Chondrocyte (in vitro differentiated cells): ENCODE measurements around the gene LITAFD. TPM values are rescaled to one million over a fixed set of nuclear protein-coding genes. Genes with fewer than 3 reads are reported as not detected.

ENCODE experiments used
- DNase-seq: peaks from one replicate; pipeline ENCODE4 v3.0.0; 2021; ENCODE audit warnings: mixed read lengths, low spot score
- H3K27ac Mint-ChIP-seq: one replicate; pipeline ENCODE4 v1.8.0; 2021; ENCODE audit warnings: mild to moderate bottlenecking, moderate library complexity, mixed read lengths; ENCODE audit not compliant: unreplicated experiment
- H3K27me3 Mint-ChIP-seq: 2 replicates; pipeline ENCODE4 v1.8.0; 2021; ENCODE audit warnings: low read depth, mixed read lengths
- H3K36me3 Mint-ChIP-seq: 2 replicates; pipeline ENCODE4 v1.8.0; 2021; ENCODE audit warnings: low read depth, mixed read lengths
- H3K4me1 Mint-ChIP-seq: 2 replicates; pipeline ENCODE4 v1.8.0; 2021; ENCODE audit warnings: low read depth, mild to moderate bottlenecking, mixed read lengths
- H3K4me3 Mint-ChIP-seq: one replicate; pipeline ENCODE4 v1.8.0; 2021; ENCODE audit warnings: mild to moderate bottlenecking, moderate library complexity, mixed read lengths; ENCODE audit not compliant: unreplicated experiment
- H3K9me3 Mint-ChIP-seq: 2 replicates; pipeline ENCODE4 v1.8.0; 2021; ENCODE audit warnings: low read depth, mixed read lengths
- CTCF ChIP-seq: fragments of 200-600 bp; sonication (generic); IDR thresholded peaks from 2 replicates; pipeline ENCODE4 v1.5.0; 2021; ENCODE audit warnings: antibody characterized with exemption, mild to moderate bottlenecking, moderate library complexity
- total RNA-seq: library from RNA; stranded (reverse); gene quantifications from 3 replicates; pipeline ENCODE4 v1.2.1, GENCODE V29; 2021

The LITAFD gene
- total RNA-seq, 1 donor from 2014 or later, result not detected

- H3K27ac Mint-ChIP-seq, result no peak overlapping the region
- H3K9me3 Mint-ChIP-seq, result no peaks in the 10 kb centered on the region
- peak; percentile 74 for TF ChIP-seq CTCF
- peaks cover 11% of the 10 kb centered on the region for H3K4me1 Mint-ChIP-seq
- H3K27me3 Mint-ChIP-seq, result no peaks in the 10 kb centered on the region
- no peak overlapping the region for H3K4me3 Mint-ChIP-seq
- peaks cover 37% of the 10 kb centered on the region for H3K36me3 Mint-ChIP-seq
- DNase-seq, result no peak
Observed at GRCh38 chr16:8905168-8905762, 23.1 kb downstream of the LITAFD start.

- peaks cover 35% of the 10 kb centered on the region for H3K36me3 Mint-ChIP-seq
Observed at GRCh38 chr16:8905795-8906591, 23.8 kb downstream of the LITAFD start.

GRCh38 chr16:8907096-8907495 lies 24.9 kb downstream of the LITAFD start:
- Mint-ChIP-seq H3K27ac (peak overlapping the region; percentile 65), H3K4me3 (no peak overlapping the region), H3K4me1 (peaks cover 15% of the 10 kb centered on the region), H3K9me3 (no peaks in the 10 kb centered on the region), H3K27me3 (no peaks in the 10 kb centered on the region), H3K36me3 (peaks cover 33% of the 10 kb centered on the region)
- DNase-seq, result no peak
- no peak for TF ChIP-seq CTCF

More at GRCh38 chr16:8905795-8906591, 23.8 kb downstream of the LITAFD start:
- no peaks in the 10 kb centered on the region for H3K27me3 Mint-ChIP-seq
- DNase-seq, result peak; percentile 49
- no peak for TF ChIP-seq CTCF
- peak overlapping the region; percentile 23 for H3K27ac Mint-ChIP-seq
- no peaks in the 10 kb centered on the region for H3K9me3 Mint-ChIP-seq
- H3K4me1 Mint-ChIP-seq, result peaks cover 11% of the 10 kb centered on the region
- H3K4me3 Mint-ChIP-seq, result no peak overlapping the region

GRCh38 chr16:8908810-8909468 lies 26.8 kb downstream of the LITAFD start:
- Mint-ChIP-seq H3K4me3 (no peak overlapping the region), H3K27ac (peak overlapping the region; percentile 34), H3K36me3 (peaks cover 31% of the 10 kb centered on the region), H3K4me1 (peaks cover 15% of the 10 kb centered on the region), H3K9me3 (no peaks in the 10 kb centered on the region), H3K27me3 (no peaks in the 10 kb centered on the region)
- DNase-seq, result no peak
- no peak for TF ChIP-seq CTCF

GRCh38 chr16:8910811-8911210 lies 28.7 kb downstream of the LITAFD start:
- Mint-ChIP-seq H3K27me3 (no peaks in the 10 kb centered on the region), H3K27ac (peak overlapping the region; percentile 5), H3K9me3 (no peaks in the 10 kb centered on the region), H3K4me1 (peaks cover 23% of the 10 kb centered on the region), H3K4me3 (no peak overlapping the region), H3K36me3 (peaks cover 34% of the 10 kb centered on the region)
- no peak for DNase-seq
- no peak for TF ChIP-seq CTCF
